Keratinocyte (primary cell): ENCODE measurements around the gene OARD1. TPM values are rescaled to one million over a fixed set of nuclear protein-coding genes. Genes with fewer than 3 reads are reported as not detected.

Experiments
- DNase-seq: peaks from one replicate; pipeline ENCODE4 v3.0.0-alpha.2; 2011; ENCODE audit warnings: low read depth, missing footprints, low spot score
- FAIRE-seq: peaks from 2 replicates; lab custom pipeline; 2011; peaks lifted over from hg19 to GRCh38; lab: Jason Lieb, UNC
- H2AFZ ChIP-seq: 2 replicates; pipeline ENCODE4 v1.6.0; 2012; ENCODE audit warnings: low read length, control low read depth, inconsistent platforms; ENCODE audit not compliant: control insufficient read depth
- H3K27ac ChIP-seq: 2 replicates; pipeline ENCODE4 v1.5.1; 2011; ENCODE audit warnings: low read length; ENCODE audit not compliant: control insufficient read depth, insufficient read depth
- H3K27me3 ChIP-seq: 3 replicates; pipeline ENCODE4 v1.6.0; 2011; ENCODE audit warnings: low read length; ENCODE audit not compliant: control insufficient read depth, insufficient read depth; ENCODE audit errors: extremely low read depth
- H3K36me3 ChIP-seq, 2 experiments: 2 replicates in 1 of 2; 3 replicates in 1 of 2; pipeline ENCODE4 v1.5.1; 2011; ENCODE audit warnings: low read length in 2 of 2, mild to moderate bottlenecking in 1 of 2; ENCODE audit not compliant: control insufficient read depth in 2 of 2, insufficient read depth in 2 of 2; ENCODE audit errors: extremely low read depth in 1 of 2
- H3K4me1 ChIP-seq: 3 replicates; pipeline ENCODE4 v1.5.1; 2011; ENCODE audit warnings: low read length; ENCODE audit not compliant: control insufficient read depth, insufficient read depth; ENCODE audit errors: extremely low read depth
- H3K4me2 ChIP-seq: 3 replicates; pipeline ENCODE4 v1.6.0; 2011; ENCODE audit warnings: low read depth, low read length; ENCODE audit not compliant: control insufficient read depth, insufficient read depth; ENCODE audit errors: extremely low read depth
- H3K4me3 ChIP-seq, 3 experiments: fragments of 200-600 bp in 1 of 3; sonication (generic) in 1 of 3; 2 replicates in 2 of 3; 3 replicates in 1 of 3; pipeline ENCODE4 v1.5.1; 2011 to 2016; ENCODE audit warnings: low read length in 3 of 3, mild to moderate bottlenecking in 3 of 3, control low read depth in 2 of 3, inconsistent platforms in 1 of 3, low read depth in 1 of 3, mixed read lengths in 1 of 3, mixed run types in 1 of 3, moderate library complexity in 1 of 3; ENCODE audit not compliant: control insufficient read depth in 2 of 3, insufficient read depth in 2 of 3; ENCODE audit errors: extremely low read depth in 1 of 3
- H3K79me2 ChIP-seq: 2 replicates; pipeline ENCODE4 v1.6.0; 2012; ENCODE audit warnings: low read length; ENCODE audit not compliant: control insufficient read depth, insufficient read depth
- H3K9ac ChIP-seq: 3 replicates; pipeline ENCODE4 v1.6.0; 2011; ENCODE audit warnings: low read length; ENCODE audit not compliant: control insufficient read depth, insufficient read depth; ENCODE audit errors: extremely low read depth
- H3K9me1 ChIP-seq: 3 replicates; pipeline ENCODE4 v1.6.0; 2011; ENCODE audit warnings: low read length; ENCODE audit not compliant: control insufficient read depth, insufficient read depth; ENCODE audit errors: extremely low read depth
- H3K9me3 ChIP-seq: 2 replicates; pipeline ENCODE4 v1.5.1; 2012; ENCODE audit warnings: low read depth, low read length; ENCODE audit not compliant: control insufficient read depth
- H4K20me1 ChIP-seq: 3 replicates; pipeline ENCODE4 v1.6.0; 2011; ENCODE audit warnings: low read length; ENCODE audit not compliant: control insufficient read depth, insufficient read depth; ENCODE audit errors: extremely low read depth
- EZH2 ChIP-seq: IDR thresholded peaks from one replicate; pipeline ENCODE4 v1.6.1; 2012; ENCODE audit warnings: inconsistent platforms, mild to moderate bottlenecking, low read length, moderate library complexity
- dilution Hi-C: fragments of 300-500 bp; cut with MboI; formaldehyde crosslinking; loops from one replicate; pipeline ENCODE4 v1.7.0; 2020; ENCODE audit warnings: low sequenced_read_pairs; ENCODE audit not compliant: extremely low pct_ligation_motif_present
- polyA plus RNA-seq, 5 experiments: library from polyadenylated mRNA; depleted of rRNA in 3 of 5; stranded (reverse) in 3 of 5; stranded (forward) in 1 of 5; unstranded in 1 of 5; fragments of >200 nt; gene quantifications; 1 replicate in 1 of 5; 2 replicates in 3 of 5; 3 replicates in 1 of 5; pipeline versions ENCODE4 v1.2.1 to v1.2.3, GENCODE V29; 2011 to 2012; ENCODE audit warnings: missing spikeins in 2 of 5, low read depth in 1 of 5, low replicate concordance in 1 of 5
- TF ChIP-seq, protein P1 (sequence below), 3 experiments: IDR thresholded peaks in 1 of 3; conservative IDR thresholded peaks in 1 of 3; optimal IDR thresholded peaks in 1 of 3; 2 replicates in 2 of 3; 3 replicates in 1 of 3; pipeline versions ENCODE3 to v1.5.1; 2011; ENCODE audit warnings: low read length in 3 of 3, mild to moderate bottlenecking in 3 of 3, moderate library complexity in 2 of 3, control low read depth in 1 of 3, inconsistent platforms in 1 of 3; ENCODE audit not compliant: insufficient read depth in 2 of 3; ENCODE audit errors: extremely low read depth in 1 of 3

OARD1 gene
- polyA plus RNA-seq, 1 donor (not counting 4 experiments of a cell fraction or from before 2014, with no cell fraction given) = 20.3 TPM

DNA sequence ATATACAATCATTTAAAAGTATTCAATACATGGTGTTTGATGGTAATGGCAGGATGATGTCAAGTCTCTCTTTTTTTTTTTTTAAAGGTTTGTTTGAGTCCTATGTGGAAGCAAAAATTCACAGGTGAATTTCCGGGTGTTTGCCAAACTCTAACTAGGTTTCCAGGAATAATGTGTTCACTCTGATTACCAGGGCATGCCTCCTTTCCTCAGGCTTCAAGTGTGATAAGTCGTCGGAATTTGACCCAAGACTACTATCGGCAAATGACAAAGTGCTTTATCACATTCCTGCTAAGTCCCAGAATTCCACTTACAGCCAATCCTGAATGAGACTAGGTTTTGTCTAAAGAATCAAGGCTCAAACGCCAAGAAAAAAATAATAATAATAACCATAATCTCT, 7.3 kb downstream of the OARD1 start:
- dilution Hi-C loops = no loop called here
- peaks cover 2 to 8% of the 10 kb centered on the region in 2 experiments for H3K36me3 ChIP-seq
- no peak overlapping the region for H2AFZ ChIP-seq
- no peak overlapping the region for H3K27ac ChIP-seq
- no peak overlapping the region for H3K4me3 ChIP-seq
- no peak for DNase-seq
- no peak overlapping the region for H3K9ac ChIP-seq
- no peaks in the 10 kb centered on the region for H3K9me3 ChIP-seq
- H3K4me2 ChIP-seq = no peak overlapping the region
- H3K27me3 ChIP-seq = no peaks in the 10 kb centered on the region
- no peaks in the 10 kb centered on the region for H3K9me1 ChIP-seq
- TF ChIP-seq, protein P1, sequence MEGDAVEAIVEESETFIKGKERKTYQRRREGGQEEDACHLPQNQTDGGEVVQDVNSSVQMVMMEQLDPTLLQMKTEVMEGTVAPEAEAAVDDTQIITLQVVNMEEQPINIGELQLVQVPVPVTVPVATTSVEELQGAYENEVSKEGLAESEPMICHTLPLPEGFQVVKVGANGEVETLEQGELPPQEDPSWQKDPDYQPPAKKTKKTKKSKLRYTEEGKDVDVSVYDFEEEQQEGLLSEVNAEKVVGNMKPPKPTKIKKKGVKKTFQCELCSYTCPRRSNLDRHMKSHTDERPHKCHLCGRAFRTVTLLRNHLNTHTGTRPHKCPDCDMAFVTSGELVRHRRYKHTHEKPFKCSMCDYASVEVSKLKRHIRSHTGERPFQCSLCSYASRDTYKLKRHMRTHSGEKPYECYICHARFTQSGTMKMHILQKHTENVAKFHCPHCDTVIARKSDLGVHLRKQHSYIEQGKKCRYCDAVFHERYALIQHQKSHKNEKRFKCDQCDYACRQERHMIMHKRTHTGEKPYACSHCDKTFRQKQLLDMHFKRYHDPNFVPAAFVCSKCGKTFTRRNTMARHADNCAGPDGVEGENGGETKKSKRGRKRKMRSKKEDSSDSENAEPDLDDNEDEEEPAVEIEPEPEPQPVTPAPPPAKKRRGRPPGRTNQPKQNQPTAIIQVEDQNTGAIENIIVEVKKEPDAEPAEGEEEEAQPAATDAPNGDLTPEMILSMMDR (optimal IDR thresholded peaks at IDR 0.05 in 1 of 3, IDR thresholded peaks at IDR 0.05 in 1 of 3, conservative IDR thresholded peaks at IDR 0.05 in 1 of 3; ENCODE audit: extremely low read depth in 1 of 3, insufficient read depth in 2 of 3, low read length in 3 of 3) = no peak
- no peak for TF ChIP-seq EZH2
- H3K79me2 ChIP-seq = no peaks in the 10 kb centered on the region
- peaks cover under 1% of the 10 kb centered on the region for H3K4me1 ChIP-seq
- FAIRE-seq = no peak
- no peaks in the 10 kb centered on the region for H4K20me1 ChIP-seq

GRCh38 chr6:41063884-41064285, 8.3 kb downstream of the OARD1 start:
- dilution Hi-C loops = no loop called here
- H3K27ac ChIP-seq = no peak overlapping the region
- H3K9me1 ChIP-seq = no peaks in the 10 kb centered on the region
- no peaks in the 10 kb centered on the region for H3K79me2 ChIP-seq
- TF ChIP-seq, protein P1 (optimal IDR thresholded peaks at IDR 0.05 in 1 of 3, IDR thresholded peaks at IDR 0.05 in 1 of 3, conservative IDR thresholded peaks at IDR 0.05 in 1 of 3; ENCODE audit: extremely low read depth in 1 of 3, insufficient read depth in 2 of 3, low read length in 3 of 3) = no peak
- H3K9ac ChIP-seq = no peak overlapping the region
- no peaks in the 10 kb centered on the region for H3K9me3 ChIP-seq
- peaks cover 2 to 6% of the 10 kb centered on the region in 2 experiments for H3K36me3 ChIP-seq
- H3K27me3 ChIP-seq = no peaks in the 10 kb centered on the region
- H3K4me2 ChIP-seq = no peak overlapping the region
- FAIRE-seq = no peak
- peaks cover 10% of the 10 kb centered on the region for H3K4me1 ChIP-seq
- H3K4me3 ChIP-seq = no peak overlapping the region
- no peak for DNase-seq
- H4K20me1 ChIP-seq = no peaks in the 10 kb centered on the region
- H2AFZ ChIP-seq = no peak overlapping the region
